Immature natural killer cell (primary cell): Measurements from ENCODE around the gene TRAPPC14. TPM values are rescaled to one million over a fixed set of nuclear protein-coding genes. Genes with fewer than 3 reads are reported as not detected.

Experiments used
- polyA plus RNA-seq, 3 donors: library from polyadenylated mRNA; unstranded; fragments of 300-500 nt; fragmentation: Illumina TruSeq; gene quantifications; one replicate each; pipeline ENCODE4 v1.2.3, GENCODE V29; 2021

Gene TRAPPC14
- polyA plus RNA-seq, 3 donors from 2014 or later = 0.71 to 2.9 (median 1.8) TPM

Other genes starting within 250 kb of the TRAPPC14 start
- gene TRIM4, start 239.2 kb downstream of the TRAPPC14 start, polyA plus RNA-seq = 10 to 100 TPM; 14.0 to 23.9 (median 14.7) TPM
- gene GJC3, start 229.1 kb downstream of the TRAPPC14 start, polyA plus RNA-seq = not detected
- gene AZGP1, start 182.7 kb downstream of the TRAPPC14 start, polyA plus RNA-seq = not detected
- 10 to 100 TPM; 14.4 to 48.9 (median 18.7) TPM for gene ZKSCAN1, start 143.1 kb downstream of the TRAPPC14 start, polyA plus RNA-seq
- 1 to 10 TPM; 2.3 to 9.8 (median 4.0) TPM for gene ZSCAN21, start 108.9 kb downstream of the TRAPPC14 start, polyA plus RNA-seq
- gene ZNF3, start 77.0 kb downstream of the TRAPPC14 start, polyA plus RNA-seq = 10 to 100 TPM in 2 of 3 donors, 1 to 10 TPM in 1; 5.2 to 21.2 (median 12.2) TPM
- 100 to 1,000 TPM; 163 to 289 (median 163) TPM for gene COPS6, start 69.8 kb downstream of the TRAPPC14 start, polyA plus RNA-seq
- 10 to 100 TPM; 40.3 to 59.0 (median 54.4) TPM for gene MCM7, start 57.3 kb downstream of the TRAPPC14 start, polyA plus RNA-seq
- 10 to 100 TPM in 1 of 3 donors, 1 to 10 TPM in 2; 7.1 to 12.9 (median 8.8) TPM for gene AP4M1, start 57.1 kb downstream of the TRAPPC14 start, polyA plus RNA-seq
- 10 to 100 TPM; 15.3 to 34.8 (median 17.3) TPM for gene TAF6, start 39.4 kb downstream of the TRAPPC14 start, polyA plus RNA-seq
- gene CNPY4, start 39.1 kb downstream of the TRAPPC14 start, polyA plus RNA-seq = 10 to 100 TPM; 14.2 to 18.5 (median 17.7) TPM
- 1 to 10 TPM; 2.2 to 2.6 (median 2.4) TPM for gene MBLAC1, start 31.8 kb downstream of the TRAPPC14 start, polyA plus RNA-seq
- gene LAMTOR4, start 9.8 kb downstream of the TRAPPC14 start, polyA plus RNA-seq = 100 to 1,000 TPM; 408 to 587 (median 569) TPM
- gene GAL3ST4, start 9.9 kb upstream of the TRAPPC14 start, polyA plus RNA-seq = under 1 TPM in 1 of 3 donors, not detected in 2; 0.08 TPM
- gene GPC2, start 18.7 kb upstream of the TRAPPC14 start, polyA plus RNA-seq = not detected
- 1 to 10 TPM in 1 of 3 donors, under 1 TPM in 2; 0.50 to 2.8 (median 0.72) TPM for gene STAG3, start 19.2 kb upstream of the TRAPPC14 start, polyA plus RNA-seq
- gene PVRIG, start 61.2 kb upstream of the TRAPPC14 start, polyA plus RNA-seq = 100 to 1,000 TPM; 151 to 240 (median 209) TPM
- 10 to 100 TPM in 1 of 3 donors, 1 to 10 TPM in 2; 6.8 to 11.1 (median 7.6) TPM for gene SPDYE3, start 149.0 kb upstream of the TRAPPC14 start, polyA plus RNA-seq
- gene PILRB, start 199.4 kb upstream of the TRAPPC14 start, polyA plus RNA-seq = 10 to 100 TPM; 12.2 to 42.1 (median 12.2) TPM
- 1 to 10 TPM; 1.5 to 2.4 (median 2.0) TPM for gene PILRA, start 214.8 kb upstream of the TRAPPC14 start, polyA plus RNA-seq